ENCODE data around the gene DDA1. TPM values are rescaled to one million over a fixed set of nuclear protein-coding genes. Genes with fewer than 3 reads are reported as not detected.

DDA1 gene
- total and polyA plus RNA-seq, 9 of the 15 experiments (the other 6 are each of a cell fraction or from before 2014, with no cell fraction given): 1.4 to 83.8 (median 33.8) TPM

DNA sequence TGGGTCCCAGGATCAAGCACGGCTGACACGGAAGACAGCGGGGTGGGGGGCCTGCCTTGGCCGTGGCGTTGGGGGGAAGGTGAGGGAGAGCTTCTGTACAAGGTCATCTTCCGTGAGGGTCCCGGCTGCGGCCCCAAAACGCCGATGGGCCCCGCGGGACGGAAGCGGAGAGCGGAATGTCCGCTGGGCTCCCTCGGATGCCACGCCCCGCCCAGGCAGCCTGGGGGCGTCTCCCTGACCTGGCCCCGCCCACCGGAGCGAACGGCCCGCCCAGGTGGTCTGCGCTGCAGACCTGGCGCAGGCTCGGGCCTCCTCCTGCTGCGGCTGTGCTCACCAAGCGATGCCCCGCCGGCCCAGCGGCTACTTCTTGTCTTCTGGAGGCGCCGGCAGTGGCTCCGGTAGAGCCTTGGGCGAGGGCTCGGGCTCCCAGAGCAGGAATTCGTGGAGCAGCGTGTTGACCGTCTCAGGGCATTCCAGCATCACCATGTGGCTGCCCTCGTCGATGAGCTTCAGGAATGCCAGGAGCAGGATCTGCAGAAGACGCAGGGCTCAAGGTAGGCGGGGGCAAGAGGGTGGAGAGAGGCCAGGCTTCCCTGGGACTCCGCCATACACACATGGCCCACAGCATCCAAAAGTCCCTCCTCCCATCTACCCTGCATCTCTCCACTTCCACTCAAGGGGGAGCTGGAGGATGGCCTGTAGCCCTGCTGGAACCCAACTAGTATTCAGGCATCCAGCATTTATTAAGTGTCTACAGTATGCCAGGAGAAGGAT lies 16.9 kb upstream of the DDA1 start (continued):
- TF ChIP-seq ARNT (IDR thresholded peaks at IDR 0.05) (peak; percentile 28 to 73; a peak in 1 of 4 replicates), GTF2F1 (IDR thresholded peaks at IDR 0.05; ENCODE audit: low read depth, low read length) (peak; percentile 52; the same call in 1 of the 2 replicates), ZNF431 (CRISPR knock-in tag; IDR thresholded peaks at IDR 0.05) (0 out of 2 replicates have a peak, but pooled peaks have one; percentile 18), ZNF584 (CRISPR knock-in tag; IDR thresholded peaks at IDR 0.05; ENCODE audit: low read depth) (no peak), FOXO4 (CRISPR knock-in tag; IDR thresholded peaks at IDR 0.05) (no peak), IRF2 (CRISPR knock-in tag; IDR thresholded peaks at IDR 0.05) (no peak), ETS2 (tag; IDR thresholded peaks at IDR 0.05; ENCODE audit: borderline replicate concordance, poor library complexity, severe bottlenecking) (no peak), RBM34 (IDR thresholded peaks at IDR 0.05; ENCODE audit: borderline replicate concordance, insufficient read depth, low read length) (0 out of 2 replicates have a peak, but pooled peaks have one; percentile 50), CEBPB (tag; IDR thresholded peaks at IDR 0.05) (no peak), CREB3L1 (IDR thresholded peaks at IDR 0.05; ENCODE audit: borderline replicate concordance, low read depth) (peak; percentile 31; the same call in 1 of the 2 replicates), KAT8 (IDR thresholded peaks at IDR 0.05; ENCODE audit: low read depth) (no peak), POLR2B (IDR thresholded peaks at IDR 0.05; ENCODE audit: low read depth, partially characterized antibody) (peak; percentile 53), EGR1 (conservative IDR thresholded peaks at IDR 0.05) (no peak), ATF7 (IDR thresholded peaks at IDR 0.05) (peak; percentile 57; the same call in 1 of the 2 replicates), ASH1L (IDR thresholded peaks at IDR 0.05; ENCODE audit: borderline replicate concordance, low read depth, partially characterized antibody) (no peak), ZNF274 (IDR thresholded peaks at IDR 0.05; ENCODE audit: borderline replicate concordance, low read depth, low read length) (no peak), PTRF (tag; IDR thresholded peaks at IDR 0.05) (no peak), NFIX (CRISPR knock-in tag; IDR thresholded peaks at IDR 0.05; ENCODE audit: low read depth) (no peak), ZNF3 (CRISPR knock-in tag; IDR thresholded peaks at IDR 0.05) (no peak)
- TF ChIP-seq, protein P1, sequence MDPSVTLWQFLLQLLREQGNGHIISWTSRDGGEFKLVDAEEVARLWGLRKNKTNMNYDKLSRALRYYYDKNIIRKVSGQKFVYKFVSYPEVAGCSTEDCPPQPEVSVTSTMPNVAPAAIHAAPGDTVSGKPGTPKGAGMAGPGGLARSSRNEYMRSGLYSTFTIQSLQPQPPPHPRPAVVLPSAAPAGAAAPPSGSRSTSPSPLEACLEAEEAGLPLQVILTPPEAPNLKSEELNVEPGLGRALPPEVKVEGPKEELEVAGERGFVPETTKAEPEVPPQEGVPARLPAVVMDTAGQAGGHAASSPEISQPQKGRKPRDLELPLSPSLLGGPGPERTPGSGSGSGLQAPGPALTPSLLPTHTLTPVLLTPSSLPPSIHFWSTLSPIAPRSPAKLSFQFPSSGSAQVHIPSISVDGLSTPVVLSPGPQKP (CRISPR knock-in tag; IDR thresholded peaks at IDR 0.05): no peak
- TF ChIP-seq, protein P2, sequence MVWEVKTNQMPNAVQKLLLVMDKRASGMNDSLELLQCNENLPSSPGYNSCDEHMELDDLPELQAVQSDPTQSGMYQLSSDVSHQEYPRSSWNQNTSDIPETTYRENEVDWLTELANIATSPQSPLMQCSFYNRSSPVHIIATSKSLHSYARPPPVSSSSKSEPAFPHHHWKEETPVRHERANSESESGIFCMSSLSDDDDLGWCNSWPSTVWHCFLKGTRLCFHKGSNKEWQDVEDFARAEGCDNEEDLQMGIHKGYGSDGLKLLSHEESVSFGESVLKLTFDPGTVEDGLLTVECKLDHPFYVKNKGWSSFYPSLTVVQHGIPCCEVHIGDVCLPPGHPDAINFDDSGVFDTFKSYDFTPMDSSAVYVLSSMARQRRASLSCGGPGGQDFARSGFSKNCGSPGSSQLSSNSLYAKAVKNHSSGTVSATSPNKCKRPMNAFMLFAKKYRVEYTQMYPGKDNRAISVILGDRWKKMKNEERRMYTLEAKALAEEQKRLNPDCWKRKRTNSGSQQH (CRISPR knock-in tag; IDR thresholded peaks at IDR 0.05): no peak

All from K562 (cell line).